ENCODE measurements around the gene DDX24. TPM values are rescaled to one million over a fixed set of nuclear protein-coding genes. Genes with fewer than 3 reads are reported as not detected.

The DDX24 gene
- total and polyA plus RNA-seq, 7 donors, result 42.5 to 147 (median 109) TPM

DNA sequence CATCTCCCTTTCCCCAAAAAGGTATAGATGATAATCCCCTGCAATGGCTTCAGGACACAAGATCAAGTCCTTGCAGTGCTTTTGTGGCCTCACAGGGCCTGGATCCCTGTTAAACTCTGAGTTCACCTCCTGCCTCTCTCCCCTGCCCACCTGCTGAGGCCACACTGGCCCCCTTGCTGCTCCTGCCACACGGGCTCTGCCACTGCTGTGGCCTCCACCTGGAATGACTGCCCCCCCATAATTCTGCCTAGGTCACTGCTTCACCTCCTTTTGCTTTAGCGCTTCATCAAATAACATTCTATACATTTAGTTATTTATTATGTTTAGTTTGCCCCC, 28.9 kb upstream of the DDX24 start:
- 93 to 97% methylated on average over 2 of the region's 2 CpGs for WGBS, 2 donors
- H3K27ac ChIP-seq, result peak overlapping the region in 3 of 4 donors; percentile 62 to 77 (median 67)
- H3K4me3 ChIP-seq, result peak overlapping the region in 1 of 4 donors; percentile 30
- no peaks in the 10 kb centered on the region for H3K36me3 ChIP-seq
- intact Hi-C loops (cut with DNase I), result no loop called here
- DNase-seq, result peak; percentile 28
- TF ChIP-seq POLR2A (IDR thresholded peaks at IDR 0.05) (no peak), EP300 (IDR thresholded peaks at IDR 0.05) (no peak), POLR2AphosphoS5 (IDR thresholded peaks at IDR 0.05) (no peak)
- TF ChIP-seq, protein P1, sequence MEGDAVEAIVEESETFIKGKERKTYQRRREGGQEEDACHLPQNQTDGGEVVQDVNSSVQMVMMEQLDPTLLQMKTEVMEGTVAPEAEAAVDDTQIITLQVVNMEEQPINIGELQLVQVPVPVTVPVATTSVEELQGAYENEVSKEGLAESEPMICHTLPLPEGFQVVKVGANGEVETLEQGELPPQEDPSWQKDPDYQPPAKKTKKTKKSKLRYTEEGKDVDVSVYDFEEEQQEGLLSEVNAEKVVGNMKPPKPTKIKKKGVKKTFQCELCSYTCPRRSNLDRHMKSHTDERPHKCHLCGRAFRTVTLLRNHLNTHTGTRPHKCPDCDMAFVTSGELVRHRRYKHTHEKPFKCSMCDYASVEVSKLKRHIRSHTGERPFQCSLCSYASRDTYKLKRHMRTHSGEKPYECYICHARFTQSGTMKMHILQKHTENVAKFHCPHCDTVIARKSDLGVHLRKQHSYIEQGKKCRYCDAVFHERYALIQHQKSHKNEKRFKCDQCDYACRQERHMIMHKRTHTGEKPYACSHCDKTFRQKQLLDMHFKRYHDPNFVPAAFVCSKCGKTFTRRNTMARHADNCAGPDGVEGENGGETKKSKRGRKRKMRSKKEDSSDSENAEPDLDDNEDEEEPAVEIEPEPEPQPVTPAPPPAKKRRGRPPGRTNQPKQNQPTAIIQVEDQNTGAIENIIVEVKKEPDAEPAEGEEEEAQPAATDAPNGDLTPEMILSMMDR (IDR thresholded peaks at IDR 0.05), result no peak
- H3K27me3 ChIP-seq, result no peaks in the 10 kb centered on the region
- peaks cover 0 to 11% (median 0%) of the 10 kb centered on the region in 4 donors for H3K4me1 ChIP-seq
- no peaks in the 10 kb centered on the region for H3K9me3 ChIP-seq

DNA sequence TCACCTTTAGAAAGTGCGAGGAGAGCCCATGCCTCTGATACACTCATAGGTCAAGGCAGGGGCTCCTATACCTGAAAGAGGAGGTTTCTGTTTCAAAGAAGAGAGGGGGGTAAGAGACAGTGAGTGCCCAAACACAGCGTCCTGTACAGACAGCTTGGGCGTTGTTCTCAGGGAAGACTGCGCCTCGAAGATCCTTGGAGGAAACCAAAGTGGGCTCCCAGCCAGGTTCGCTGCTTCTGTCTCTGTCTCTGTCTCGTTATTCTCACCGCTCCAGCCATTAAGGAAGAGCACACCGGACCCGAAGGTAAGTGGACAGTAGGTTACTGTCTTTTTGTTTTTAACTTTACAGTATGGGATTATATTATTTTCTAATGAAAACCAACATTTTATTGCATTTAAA, 23.7 kb upstream of the DDX24 start:
- TF ChIP-seq POLR2A (IDR thresholded peaks at IDR 0.05), result no peak
- TF ChIP-seq, protein P1 (IDR thresholded peaks at IDR 0.05), result no peak
- no peak for TF ChIP-seq EP300 (IDR thresholded peaks at IDR 0.05)
- no peak for TF ChIP-seq POLR2AphosphoS5 (IDR thresholded peaks at IDR 0.05)
- no peak for DNase-seq
- no peaks in the 10 kb centered on the region for H3K27me3 ChIP-seq
- H3K27ac ChIP-seq, result no peak overlapping the region
- peaks cover 0 to 1% (median 0%) of the 10 kb centered on the region in 4 donors for H3K4me1 ChIP-seq
- intact Hi-C loops (cut with DNase I), result no loop called here
- no peak overlapping the region for H3K4me3 ChIP-seq
- no peaks in the 10 kb centered on the region for H3K36me3 ChIP-seq
- H3K9me3 ChIP-seq, result no peaks in the 10 kb centered on the region
- 90 to 92% methylated on average over 10 of the region's 10 CpGs for WGBS, 2 donors

DNA sequence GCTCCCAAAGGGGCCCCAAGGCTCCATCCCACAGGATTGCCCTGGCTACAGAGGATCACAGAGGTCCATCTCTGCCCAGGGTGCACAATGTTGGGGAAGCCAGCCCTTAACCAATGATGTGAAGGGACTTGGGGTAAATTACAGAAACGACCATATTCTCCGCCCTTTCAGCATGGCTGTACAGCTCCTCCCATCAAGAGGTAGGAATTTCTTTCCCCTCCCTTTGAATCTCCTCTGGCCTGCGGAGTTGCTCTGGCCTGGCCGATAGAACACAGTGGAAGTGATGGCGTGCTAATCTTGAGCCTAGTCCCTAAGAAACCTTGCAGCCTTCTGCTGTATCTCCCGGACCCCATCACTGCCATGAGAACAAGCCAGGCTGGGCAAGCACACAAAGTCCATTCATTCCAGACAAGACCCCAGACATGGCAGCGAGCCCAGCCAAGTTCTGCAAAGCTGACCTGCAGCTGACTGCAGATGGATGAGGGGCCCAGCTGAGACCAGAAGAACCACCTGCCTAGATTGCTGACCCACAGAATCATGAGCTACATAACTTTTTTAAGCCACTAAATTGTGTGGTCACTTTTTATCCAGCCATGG, 22.6 kb upstream of the DDX24 start:
- Histone ChIP-seq H3K27me3 (no peaks in the 10 kb centered on the region), H3K27ac (no peak overlapping the region), H3K4me1 (no peaks in the 10 kb centered on the region), H3K36me3 (no peaks in the 10 kb centered on the region), H3K4me3 (no peak overlapping the region), H3K9me3 (no peaks in the 10 kb centered on the region)
- intact Hi-C loops (cut with DNase I), result no loop called here
- TF ChIP-seq EP300 (IDR thresholded peaks at IDR 0.05), result no peak
- TF ChIP-seq, protein P1 (IDR thresholded peaks at IDR 0.05), result no peak
- TF ChIP-seq POLR2A (IDR thresholded peaks at IDR 0.05), result no peak
- no peak for TF ChIP-seq POLR2AphosphoS5 (IDR thresholded peaks at IDR 0.05)
- no peak for DNase-seq
- 71 to 83% methylated on average over 7 of the region's 7 CpGs for WGBS, 2 donors

DNA sequence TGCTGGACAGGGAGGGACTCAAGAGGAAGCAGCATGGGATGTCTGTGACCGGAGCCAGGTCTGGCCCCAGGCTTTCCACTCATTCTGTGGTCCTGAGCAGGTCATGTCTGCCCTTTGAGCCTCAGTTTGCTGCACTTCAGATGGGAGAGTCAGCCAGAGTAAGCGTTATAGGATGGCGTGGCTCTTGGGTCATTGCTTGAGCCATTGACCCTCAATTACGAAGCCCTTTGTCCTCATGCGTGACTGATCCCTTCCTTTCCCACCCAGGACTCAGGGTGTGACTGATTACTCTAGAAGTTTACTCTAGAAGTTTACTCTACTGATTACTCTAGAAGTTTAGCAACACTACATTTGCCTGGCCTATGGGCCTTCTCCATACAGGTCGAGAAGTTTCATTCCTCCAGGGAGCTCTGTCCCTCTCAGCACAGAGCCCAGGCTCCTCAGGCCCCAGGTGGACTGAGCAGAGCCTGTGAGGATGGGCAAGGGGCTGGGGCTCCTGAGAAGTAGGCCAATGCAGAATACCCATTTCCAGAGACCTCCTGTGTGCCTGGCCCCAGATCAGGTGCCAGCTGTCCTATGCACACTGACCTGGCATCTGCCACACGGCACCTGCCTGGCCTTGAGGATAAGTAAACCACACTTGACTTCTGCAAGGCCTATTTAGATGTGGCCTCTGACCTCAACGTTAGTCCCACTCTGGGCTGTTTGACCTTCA, 21.9 kb upstream of the DDX24 start:
- Histone ChIP-seq H3K4me3 (no peak overlapping the region), H3K4me1 (no peaks in the 10 kb centered on the region), H3K36me3 (no peaks in the 10 kb centered on the region), H3K27me3 (no peaks in the 10 kb centered on the region), H3K27ac (no peak overlapping the region), H3K9me3 (no peaks in the 10 kb centered on the region)
- whole genome bisulfite sequencing, 2 donors, result 30 to 74% methylated on average over 8 of the region's 8 CpGs
- intact Hi-C loops (cut with DNase I), result no loop called here
- TF ChIP-seq POLR2AphosphoS5 (IDR thresholded peaks at IDR 0.05), result no peak
- TF ChIP-seq, protein P1 (IDR thresholded peaks at IDR 0.05), result no peak
- TF ChIP-seq EP300 (IDR thresholded peaks at IDR 0.05), result no peak
- no peak for TF ChIP-seq POLR2A (IDR thresholded peaks at IDR 0.05)
- no peak for DNase-seq

Measured in sigmoid colon (tissue), 7 donors.